Lung (tissue), 12 donors: ENCODE data around the gene PLCB2. TPM values are rescaled to one million over a fixed set of nuclear protein-coding genes. Genes with fewer than 3 reads are reported as not detected.

Experiments used
- ATAC-seq: fragments of 200-7000 bp; cut with Tn5 transposase; one replicate; pipeline ENCODE4 v1.9.1; 2020; ENCODE audit warnings: moderate number of reproducible peaks; ENCODE audit not compliant: insufficient read depth, low FRiP score
- DNase-seq, 3 donors: peaks; one replicate each; pipeline ENCODE4 v3.0.0-alpha.2; 2013 to 2017
- H3K27ac ChIP-seq, 2 donors: one replicate each; pipeline ENCODE4 v1.5.1; 2013; ENCODE audit warnings: mild to moderate bottlenecking in 2 of 2, moderate library complexity in 2 of 2, control low read depth in 1 of 2, inconsistent platforms in 1 of 2, low read depth in 1 of 2, low read length in 1 of 2
- H3K27me3 ChIP-seq, 3 donors: one replicate each; pipeline ENCODE4 v1.5.1; 2013; ENCODE audit warnings: low read length in 2 of 3; ENCODE audit not compliant: control insufficient read depth in 3 of 3, insufficient read depth in 3 of 3
- H3K36me3 ChIP-seq, 4 donors: one replicate each; pipeline ENCODE4 v1.5.1; 2013; ENCODE audit warnings: low read length in 4 of 4, mild to moderate bottlenecking in 1 of 4, moderate library complexity in 1 of 4; ENCODE audit not compliant: control insufficient read depth in 4 of 4, insufficient read depth in 4 of 4
- H3K4me1 ChIP-seq, 5 donors: one replicate each; pipeline ENCODE4 v1.5.1; 2013; ENCODE audit warnings: low read length in 5 of 5, mild to moderate bottlenecking in 2 of 5, moderate library complexity in 1 of 5; ENCODE audit not compliant: control insufficient read depth in 5 of 5, insufficient read depth in 5 of 5
- H3K4me3 ChIP-seq: one replicate; pipeline ENCODE4 v1.5.1; 2013; ENCODE audit warnings: mild to moderate bottlenecking, control low read depth, moderate library complexity
- H3K9ac ChIP-seq, 2 donors: one replicate each; pipeline ENCODE4 v1.5.1; 2013; ENCODE audit warnings: low read length in 2 of 2, control low read depth in 1 of 2; ENCODE audit not compliant: insufficient read depth in 1 of 2
- H3K9me3 ChIP-seq, 4 donors: one replicate each; pipeline ENCODE4 v1.5.1; 2013; ENCODE audit warnings: low read length in 3 of 4, mild to moderate bottlenecking in 1 of 4, moderate library complexity in 1 of 4; ENCODE audit not compliant: control insufficient read depth in 4 of 4, insufficient read depth in 3 of 4
- WGBS, 2 donors: extraction: QIAGEN DNeasy Blood & Tissue Kit; methylation state at CpG; one replicate each; pipeline ENCODE4 v1.1.7; 2013; 5-methylcytosine and 5-hydroxymethylcytosine counted together
- polyA plus RNA-seq, 2 donors: library from polyadenylated mRNA; stranded (reverse); fragments of 200-250 nt; gene quantifications; one replicate each; pipeline ENCODE4 v1.2.1, GENCODE V29; 2013
- total RNA-seq, 2 donors: library from RNA; depleted of rRNA in 1 of 2; stranded (reverse); fragments of >200 nt in 1 of 2; gene quantifications; one replicate each; pipeline ENCODE4 v1.2.1, GENCODE V29; 2014 to 2021
- TF ChIP-seq, protein P1 (sequence below): IDR thresholded peaks from 2 replicates; pipeline ENCODE4 v1.5.1; 2012; ENCODE audit warnings: mild to moderate bottlenecking; ENCODE audit errors: control extremely low read depth, extremely low read depth
- donor health status: control.
- donor health status: control.
- donor health status: Bipolar disorder and iron deficiency.
- donor health status: healthy.
- donor health status: DM: yes; HTN: yes; CAD: no.

The PLCB2 gene
- total and polyA plus RNA-seq, 4 donors = 17.9 to 76.7 (median 51.2) TPM

DNA sequence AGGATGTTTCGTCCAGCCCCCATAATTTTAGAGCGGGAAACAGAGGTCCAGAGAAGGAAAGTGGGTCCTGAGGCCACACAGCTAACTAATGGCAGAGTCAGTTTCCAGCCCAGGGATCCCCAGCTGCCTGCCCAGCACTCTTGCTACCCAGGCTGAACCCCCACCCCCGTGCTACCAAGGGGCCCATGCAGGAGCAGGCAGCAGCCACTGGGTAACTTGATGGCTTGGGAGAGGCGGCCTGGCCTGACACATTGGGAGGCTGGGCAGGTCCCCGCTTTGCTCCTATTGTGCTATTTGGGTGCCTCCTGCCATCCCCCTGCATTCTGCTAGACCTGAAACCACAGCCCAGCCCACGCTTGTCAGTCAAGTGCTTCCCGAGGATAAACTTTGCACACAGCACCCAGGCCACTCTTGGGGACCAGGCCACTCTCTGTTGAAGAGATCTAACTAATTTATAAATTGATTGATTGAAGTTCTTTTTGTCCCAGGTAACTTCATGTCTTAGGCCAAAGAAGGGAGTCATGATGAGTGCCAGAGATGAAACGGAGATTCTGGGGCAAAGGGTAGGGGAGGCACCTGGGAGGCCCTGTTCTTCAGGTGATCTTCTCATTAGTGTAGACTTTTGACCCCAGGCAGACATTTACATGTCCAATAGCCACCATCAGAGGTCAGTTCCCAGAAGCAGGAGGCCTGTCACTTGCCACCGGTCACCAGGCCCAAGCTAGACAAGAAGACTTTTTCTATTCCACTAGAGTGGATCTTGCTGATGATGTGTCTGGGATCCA is 61.9 kb downstream of the PLCB2 start:
- no peaks in the 10 kb centered on the region for H3K9me3 ChIP-seq
- no peaks in the 10 kb centered on the region for H3K36me3 ChIP-seq
- H3K27ac ChIP-seq = no peak overlapping the region
- no peak overlapping the region for H3K9ac ChIP-seq
- DNase-seq = no peak
- peaks cover 0 to 13% (median 4%) of the 10 kb centered on the region in 5 donors for H3K4me1 ChIP-seq
- TF ChIP-seq, protein P1, sequence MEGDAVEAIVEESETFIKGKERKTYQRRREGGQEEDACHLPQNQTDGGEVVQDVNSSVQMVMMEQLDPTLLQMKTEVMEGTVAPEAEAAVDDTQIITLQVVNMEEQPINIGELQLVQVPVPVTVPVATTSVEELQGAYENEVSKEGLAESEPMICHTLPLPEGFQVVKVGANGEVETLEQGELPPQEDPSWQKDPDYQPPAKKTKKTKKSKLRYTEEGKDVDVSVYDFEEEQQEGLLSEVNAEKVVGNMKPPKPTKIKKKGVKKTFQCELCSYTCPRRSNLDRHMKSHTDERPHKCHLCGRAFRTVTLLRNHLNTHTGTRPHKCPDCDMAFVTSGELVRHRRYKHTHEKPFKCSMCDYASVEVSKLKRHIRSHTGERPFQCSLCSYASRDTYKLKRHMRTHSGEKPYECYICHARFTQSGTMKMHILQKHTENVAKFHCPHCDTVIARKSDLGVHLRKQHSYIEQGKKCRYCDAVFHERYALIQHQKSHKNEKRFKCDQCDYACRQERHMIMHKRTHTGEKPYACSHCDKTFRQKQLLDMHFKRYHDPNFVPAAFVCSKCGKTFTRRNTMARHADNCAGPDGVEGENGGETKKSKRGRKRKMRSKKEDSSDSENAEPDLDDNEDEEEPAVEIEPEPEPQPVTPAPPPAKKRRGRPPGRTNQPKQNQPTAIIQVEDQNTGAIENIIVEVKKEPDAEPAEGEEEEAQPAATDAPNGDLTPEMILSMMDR = no peak
- 86 to 87% methylated on average over 9 of the region's 9 CpGs for WGBS, 2 donors
- no peak for ATAC-seq
- H3K4me3 ChIP-seq = no peak overlapping the region
- no peaks in the 10 kb centered on the region for H3K27me3 ChIP-seq

DNA sequence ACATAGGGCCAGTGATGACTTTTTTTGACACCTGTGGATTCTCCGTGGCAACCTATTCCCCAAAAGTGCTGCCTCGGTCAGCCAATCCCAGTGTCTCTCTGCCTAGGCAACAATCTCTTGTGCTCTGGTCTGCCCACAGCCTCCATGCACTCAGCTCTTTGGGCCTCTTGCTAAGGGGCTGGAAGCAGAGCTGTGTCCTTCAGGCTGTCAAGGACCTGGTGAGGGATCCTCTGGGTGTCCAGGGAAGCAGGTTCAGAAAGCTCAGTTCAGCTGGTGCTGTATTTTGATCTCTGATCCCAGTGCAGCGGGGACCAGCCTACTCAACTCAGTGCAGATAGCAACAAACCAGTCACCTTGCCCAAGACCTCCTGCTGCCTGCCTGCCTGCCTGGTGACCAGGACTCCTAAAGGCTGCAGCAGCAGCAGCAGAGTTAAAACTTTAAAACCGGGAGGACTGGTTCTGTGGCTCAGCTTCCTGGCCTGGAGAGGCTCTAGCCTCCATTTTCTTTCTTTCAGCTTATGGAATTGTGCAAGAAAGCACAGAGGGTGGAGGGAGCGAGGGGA is 62.7 kb downstream of the PLCB2 start:
- Histone ChIP-seq H3K9me3 (peaks cover 0 to 2% (median 0%) of the 10 kb centered on the region in 4 donors), H3K9ac (no peak overlapping the region), H3K4me3 (no peak overlapping the region), H3K27me3 (no peaks in the 10 kb centered on the region), H3K27ac (peak overlapping the region in 1 of 2 donors; percentile 66), H3K4me1 (peaks cover 0 to 13% (median 4%) of the 10 kb centered on the region in 5 donors), H3K36me3 (no peaks in the 10 kb centered on the region)
- TF ChIP-seq, protein P1 = no peak
- WGBS, 2 donors = 63 to 66% methylated on average over 5 of the region's 5 CpGs
- DNase-seq = peak; percentile 71 to 86 (median 73)
- peak; percentile 38 for ATAC-seq

DNA sequence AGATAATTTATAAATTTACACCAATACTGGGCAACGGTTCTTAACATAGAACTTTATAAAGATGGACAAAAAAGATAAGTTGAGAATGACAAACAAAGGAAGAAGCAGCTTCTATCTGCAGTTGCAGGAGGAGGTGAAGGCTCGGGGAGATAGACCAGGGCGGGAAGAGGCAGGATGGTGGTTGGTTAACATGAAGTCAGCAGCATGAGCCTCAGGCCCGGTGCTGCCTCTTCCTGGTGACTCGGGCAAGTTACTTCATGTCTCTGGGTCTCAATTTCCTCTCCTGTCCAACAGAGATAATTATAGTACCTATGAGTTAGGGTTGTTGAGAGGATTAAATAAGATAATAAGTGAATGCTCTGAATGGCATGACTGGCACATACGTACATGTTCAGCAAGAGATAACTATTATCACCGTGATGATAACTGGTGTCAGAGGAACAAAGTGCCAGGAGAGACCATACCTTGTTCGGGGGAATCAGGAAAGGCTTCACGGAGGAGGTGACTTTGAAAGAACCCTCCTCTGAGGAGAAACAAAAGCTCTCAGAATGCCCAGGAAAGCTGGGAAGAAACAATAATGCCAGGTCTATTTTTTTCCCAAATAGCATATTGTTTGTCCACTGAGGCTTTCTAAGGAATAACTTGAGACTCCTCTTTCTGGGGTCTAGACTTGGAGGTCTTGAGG is 64.5 kb downstream of the PLCB2 start:
- Histone ChIP-seq H3K36me3 (no peaks in the 10 kb centered on the region), H3K27ac (no peak overlapping the region), H3K4me3 (no peak overlapping the region), H3K27me3 (no peaks in the 10 kb centered on the region), H3K4me1 (peaks cover 0 to 19% (median 5%) of the 10 kb centered on the region in 5 donors), H3K9me3 (peaks cover 0 to 2% (median 0%) of the 10 kb centered on the region in 4 donors), H3K9ac (no peak overlapping the region)
- TF ChIP-seq, protein P1 = no peak
- no peak for ATAC-seq
- no peak for DNase-seq
- WGBS, 2 donors = 71 to 72% methylated on average over 9 of the region's 9 CpGs
